ENCODE measurements around the gene TOPAZ1. TPM values are rescaled to one million over a fixed set of nuclear protein-coding genes. Genes with fewer than 3 reads are reported as not detected.

The TOPAZ1 gene
- total RNA-seq, 1 experiment from 2014 or later, result not detected

GRCh38 chr3:44353355-44353924, 111.8 kb downstream of the TOPAZ1 start:
- in situ Hi-C loops (cut with HindIII; ENCODE audit: low pct_unique_long_range_greater_than_20kb, low sequenced_read_pairs), result no loop called here
- no peak for DNase-seq (ENCODE audit: low read depth)

GRCh38 chr3:44355362-44356033, 113.8 kb downstream of the TOPAZ1 start:
- DNase-seq (ENCODE audit: low read depth), result peak; percentile 15
- in situ Hi-C loops (cut with HindIII; ENCODE audit: low pct_unique_long_range_greater_than_20kb, low sequenced_read_pairs), result no loop called here

GRCh38 chr3:44359146-44359751, 117.6 kb downstream of the TOPAZ1 start:
- peak; percentile 50 for DNase-seq (ENCODE audit: low read depth)

GRCh38 chr3:44363591-44363990, 121.9 kb downstream of the TOPAZ1 start:
- DNase-seq (ENCODE audit: low read depth), result peak; percentile 76

More at GRCh38 chr3:44359146-44359751, 117.6 kb downstream of the TOPAZ1 start:
- in situ Hi-C loops (cut with HindIII; ENCODE audit: low pct_unique_long_range_greater_than_20kb, low sequenced_read_pairs), result no loop called here

GRCh38 chr3:44365952-44366351, 124.3 kb downstream of the TOPAZ1 start:
- in situ Hi-C loops (cut with HindIII; ENCODE audit: low pct_unique_long_range_greater_than_20kb, low sequenced_read_pairs), result no loop called here
- no peak for DNase-seq (ENCODE audit: low read depth)

More at GRCh38 chr3:44363591-44363990, 121.9 kb downstream of the TOPAZ1 start:
- in situ Hi-C loops (cut with HindIII; ENCODE audit: low pct_unique_long_range_greater_than_20kb, low sequenced_read_pairs), result no loop called here

- no peak for DNase-seq (ENCODE audit: low read depth)
- in situ Hi-C loops (cut with HindIII; ENCODE audit: low pct_unique_long_range_greater_than_20kb, low sequenced_read_pairs), result no loop called here
These were observed 133.8 kb downstream of the TOPAZ1 start for GRCh38 chr3:44375450-44375849.

Other genes with a start within 250 kb of the TOPAZ1 start
- 28.7 and 31.9 TPM in 2 replicates for gene TCAIM, start 96.9 kb downstream of the TOPAZ1 start, total RNA-seq (2014; rRNA removed; shearing (Covaris generic); ENCODE audit: low replicate concordance)
- gene ZNF445, start 235.8 kb downstream of the TOPAZ1 start, total RNA-seq (2014; rRNA removed; shearing (Covaris generic); ENCODE audit: low replicate concordance), result 3.5 and 4.5 TPM in 2 replicates